Inflammatory macrophage treated with lipopolysaccharide for 4 hours (primary cell): ENCODE data around the gene SMYD3.

Experiments used
- DNase-seq: peaks from one replicate; pipeline ENCODE4 v3.0.0-alpha.2; 2020

SMYD3 gene

DNA sequence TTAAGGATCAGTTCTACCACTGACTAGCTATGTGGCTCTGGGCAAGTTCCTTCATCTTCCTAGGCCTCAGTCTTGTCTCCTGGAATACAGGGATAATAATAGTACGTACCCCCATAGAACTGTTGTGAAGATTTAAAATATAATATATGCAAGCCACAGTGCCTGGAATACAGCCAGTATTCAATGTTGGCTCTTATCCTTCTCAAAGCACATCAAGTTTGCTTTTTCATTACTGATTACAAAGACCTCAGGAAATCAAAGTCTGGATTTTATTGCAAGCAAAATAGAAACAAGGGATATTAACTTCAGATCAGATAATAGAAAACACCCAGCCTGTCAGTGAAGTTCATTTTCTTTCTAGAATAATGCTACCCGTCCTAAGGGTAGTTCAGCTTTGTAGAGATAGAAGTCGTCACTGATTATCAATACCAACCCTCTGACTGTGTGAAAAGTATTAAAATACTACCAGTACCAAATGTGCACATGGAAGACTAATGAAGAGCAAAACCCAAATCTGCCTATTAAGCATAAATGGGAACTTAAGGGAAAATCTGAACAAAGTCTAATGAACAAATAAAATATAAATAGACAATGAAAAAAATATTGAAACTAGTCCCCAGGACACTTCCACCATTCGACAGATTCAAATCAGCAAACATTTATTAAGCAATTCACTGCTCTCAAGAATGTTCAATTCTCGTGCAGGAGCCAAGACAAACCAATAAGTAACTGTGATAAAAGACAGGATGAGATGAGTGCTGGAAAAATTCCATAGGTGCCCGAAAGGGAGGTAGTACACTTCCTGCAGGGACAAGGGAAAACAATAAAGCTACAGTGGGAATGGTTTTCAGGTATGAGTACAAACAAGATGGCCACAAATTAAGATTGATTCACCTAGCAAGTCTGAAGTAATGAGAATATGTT lies 206.2 kb downstream of the SMYD3 start:
- no peak for DNase-seq

DNA sequence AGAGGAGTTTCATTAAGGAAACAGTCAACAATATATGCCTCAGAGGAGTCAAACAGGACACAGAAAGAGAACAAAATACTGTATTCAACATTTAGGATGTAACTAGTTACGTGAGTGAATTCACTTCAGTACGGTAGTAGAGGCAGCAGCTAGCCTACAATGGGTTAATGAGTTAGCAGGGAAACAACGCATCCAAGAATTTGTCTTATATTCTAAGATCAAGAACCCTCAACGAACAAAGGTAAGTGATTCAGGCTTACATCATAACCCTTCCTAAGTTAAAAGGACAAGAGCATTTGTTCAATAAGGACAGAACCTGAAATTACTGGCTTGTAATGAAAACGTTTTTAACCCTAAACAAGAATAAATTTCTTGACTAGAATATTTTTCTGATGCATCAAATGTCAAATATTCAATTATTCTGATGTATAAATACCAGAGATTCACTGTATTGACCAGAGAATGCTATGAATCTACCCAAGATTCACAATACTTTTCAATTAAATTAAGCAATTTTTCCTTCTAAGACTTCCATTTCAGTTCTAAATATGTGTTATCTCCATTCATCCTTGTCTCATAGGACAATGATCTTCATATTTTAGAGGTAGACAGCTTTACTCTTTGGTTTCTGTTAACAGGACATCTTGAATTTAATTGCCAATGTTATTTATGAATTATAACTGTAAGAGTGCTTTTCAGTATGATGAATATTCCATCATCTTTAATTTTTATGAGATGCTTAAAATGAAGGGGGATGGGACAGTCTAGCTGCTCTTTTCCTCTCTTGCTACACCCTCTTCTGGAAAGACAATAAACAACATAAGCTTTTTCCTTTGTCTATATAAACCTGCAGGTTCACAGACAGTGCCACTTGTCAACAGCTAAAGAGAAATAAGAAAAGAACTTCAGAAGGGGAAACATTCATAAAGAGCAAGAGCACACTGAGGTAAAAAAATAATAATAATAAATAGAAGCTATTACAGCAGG lies 209.5 kb downstream of the SMYD3 start:
- DNase-seq, result no peak

DNA sequence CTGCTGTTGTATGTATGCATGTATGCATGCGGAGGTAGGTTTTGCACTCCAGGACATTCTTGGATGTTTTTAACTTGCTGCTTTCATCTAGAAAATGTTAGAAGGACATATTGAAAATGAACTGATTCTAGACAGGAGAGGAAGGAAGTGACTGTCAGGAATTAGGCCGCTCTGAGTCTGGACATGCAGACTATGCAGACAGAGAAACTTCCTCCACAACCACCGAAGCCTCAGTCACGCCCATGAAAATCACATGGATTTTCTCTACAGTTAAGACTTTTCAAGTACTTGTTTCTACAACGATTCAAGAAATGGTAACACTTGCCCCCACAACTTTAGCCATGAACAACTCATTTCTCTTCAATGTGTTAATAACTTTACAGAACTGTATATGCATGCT lies 211.1 kb downstream of the SMYD3 start:
- DNase-seq, result peak; percentile 20

DNA sequence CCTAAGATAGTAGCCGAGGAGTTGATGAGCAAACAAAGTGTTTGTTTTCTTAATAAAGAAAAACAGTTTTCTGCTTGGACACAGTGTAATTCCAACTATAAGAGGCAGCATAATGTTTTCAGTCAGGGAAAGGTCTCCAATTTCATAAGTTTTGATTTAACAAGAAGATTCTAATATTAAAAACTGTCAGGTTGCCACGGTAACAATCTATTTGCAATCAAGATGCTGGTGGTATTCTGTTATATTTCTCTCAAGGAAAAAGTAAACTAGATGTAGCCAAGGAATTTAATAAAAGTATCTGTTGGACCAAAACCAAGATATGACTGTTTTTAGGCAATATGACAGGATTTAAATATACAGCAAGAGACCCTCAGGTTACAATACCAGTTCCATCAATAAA lies 211.7 kb downstream of the SMYD3 start:
- DNase-seq, result no peak

DNA sequence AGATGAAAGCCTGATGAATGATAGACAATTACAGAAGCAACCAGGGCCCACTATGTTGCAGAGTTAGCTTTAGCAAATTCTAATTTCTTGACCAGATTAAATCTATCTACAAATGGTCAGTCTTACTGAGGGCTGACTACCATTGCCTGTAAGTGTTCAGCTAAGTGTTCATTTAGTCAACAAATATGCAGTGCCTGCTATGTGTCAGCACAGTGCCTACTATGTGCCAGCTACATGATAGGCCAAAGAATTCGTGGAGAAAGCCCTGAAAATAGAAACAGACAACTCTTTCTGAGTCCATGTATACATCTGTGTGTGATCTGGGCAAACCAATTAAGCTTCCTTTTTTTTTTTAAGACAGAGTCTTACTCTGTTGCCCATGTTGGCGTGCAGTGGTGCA lies 212.8 kb downstream of the SMYD3 start:
- DNase-seq, result no peak

DNA sequence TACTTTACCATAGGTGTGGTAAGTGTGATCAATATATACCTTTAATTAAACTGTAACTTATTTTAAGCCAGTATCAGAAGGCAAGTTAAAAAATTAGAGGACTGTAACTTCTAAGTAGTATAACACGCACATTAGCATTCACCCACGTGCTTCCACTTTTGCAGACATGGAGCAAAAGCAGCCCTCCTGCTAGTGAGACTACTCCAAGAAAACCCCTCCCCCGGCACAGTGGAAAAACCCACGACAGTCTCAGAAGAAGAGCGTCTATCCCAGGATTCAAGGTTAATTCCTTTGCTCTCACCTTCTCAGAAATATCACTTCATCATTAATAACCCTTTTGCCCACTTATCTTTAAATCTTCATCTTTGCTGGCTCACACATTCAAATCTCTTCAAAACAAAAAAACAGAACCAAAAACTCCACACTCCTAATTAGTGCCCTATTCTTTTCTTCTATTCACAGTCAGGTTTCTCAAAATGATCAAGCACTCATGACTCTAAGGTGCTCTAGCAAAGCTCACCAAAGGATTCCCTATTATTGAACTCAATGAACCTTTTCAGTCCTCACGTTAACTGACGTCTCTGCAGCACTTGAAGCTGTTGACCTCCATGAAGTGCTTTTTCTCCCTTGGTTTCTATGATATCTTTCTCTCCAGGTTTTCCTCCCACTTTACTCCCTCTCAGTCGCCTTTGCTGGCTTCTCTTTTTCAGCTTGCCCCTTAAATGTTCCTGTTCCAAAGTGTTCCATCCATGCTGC lies 213.5 kb downstream of the SMYD3 start:
- DNase-seq, result no peak

DNA sequence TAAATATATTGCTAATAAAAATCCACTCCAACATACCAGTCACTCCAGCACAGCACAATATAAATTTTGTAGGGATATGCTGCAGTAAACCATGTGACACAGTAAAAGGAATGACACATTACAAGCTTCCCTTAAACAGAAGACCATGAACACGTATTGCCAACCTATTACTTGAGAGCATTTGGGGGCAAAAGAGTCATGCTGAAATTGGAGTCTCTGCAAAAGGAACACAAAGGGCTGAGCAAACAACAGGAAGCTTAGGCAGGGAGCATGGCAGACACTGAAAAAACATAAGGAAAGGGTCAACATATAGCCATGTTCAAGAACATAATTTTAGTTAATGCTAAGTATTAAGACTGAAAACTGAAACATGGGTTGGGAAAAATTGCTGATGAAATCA lies 214.5 kb downstream of the SMYD3 start:
- DNase-seq, result no peak

DNA sequence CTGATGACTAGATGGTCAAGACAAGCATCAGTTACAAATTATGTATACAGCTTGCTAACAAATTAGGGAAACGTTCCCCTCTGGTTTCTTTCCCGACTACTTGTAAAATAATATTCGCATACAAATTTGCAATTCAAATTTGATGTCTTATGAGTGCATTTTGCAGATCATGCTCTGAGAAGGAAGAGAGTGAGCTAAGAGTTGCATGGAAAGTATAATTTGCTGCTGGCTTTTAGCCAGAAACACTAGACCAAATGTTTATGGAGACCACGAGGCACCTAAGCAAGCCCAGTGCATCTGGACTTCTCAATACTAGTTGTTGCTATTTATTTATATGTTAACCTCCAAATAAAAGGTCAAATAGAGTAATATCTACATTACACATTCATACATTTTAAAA lies 216.0 kb downstream of the SMYD3 start:
- no peak for DNase-seq

DNA sequence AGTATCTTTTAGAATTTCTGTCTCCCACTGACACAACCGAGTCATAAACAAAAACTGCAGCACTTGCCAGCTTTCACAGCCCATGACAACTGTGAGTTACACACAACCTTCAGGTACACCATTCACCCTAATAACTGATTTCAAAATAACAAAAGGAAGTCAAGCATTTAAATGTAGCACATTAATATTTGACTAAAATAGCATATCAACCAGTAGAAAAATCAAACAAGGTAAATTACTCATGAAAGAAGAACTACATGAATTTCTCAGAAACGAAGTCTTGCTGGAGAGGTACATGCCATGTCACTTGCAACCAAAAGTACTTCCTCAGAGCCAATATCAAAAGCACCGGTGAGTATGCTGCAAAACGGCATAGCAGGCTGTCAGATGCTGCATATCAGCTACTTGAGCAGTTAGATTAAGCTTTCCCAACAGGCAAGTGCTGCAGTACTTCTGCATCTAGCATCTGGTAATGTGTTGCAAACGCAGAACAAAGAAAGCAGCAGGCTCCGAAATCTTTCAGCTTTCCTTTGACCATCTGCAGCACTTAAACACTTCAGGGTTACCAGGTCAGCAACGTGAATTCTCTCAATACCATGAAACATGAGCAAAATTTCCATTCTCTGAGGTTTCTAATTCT lies 223.2 kb downstream of the SMYD3 start:
- no peak for DNase-seq

DNA sequence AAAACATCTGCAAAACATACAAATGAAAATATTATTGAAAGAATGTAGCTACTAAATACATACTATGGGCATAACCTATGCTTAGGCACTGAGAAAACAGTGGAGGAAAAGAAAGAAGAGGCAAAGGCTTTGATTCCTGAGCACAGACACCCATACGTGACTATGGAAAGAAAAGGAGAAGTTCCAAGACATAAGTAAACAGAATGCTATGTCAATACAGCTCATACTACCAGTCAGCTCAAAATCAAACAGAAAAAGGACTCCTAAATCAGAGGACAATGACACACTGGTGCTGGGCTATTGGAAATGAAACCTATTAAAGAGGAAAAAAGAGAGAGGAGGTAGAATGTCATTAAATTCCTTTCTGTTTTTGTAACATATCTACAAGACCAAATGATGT lies 225.4 kb downstream of the SMYD3 start:
- no peak for DNase-seq

DNA sequence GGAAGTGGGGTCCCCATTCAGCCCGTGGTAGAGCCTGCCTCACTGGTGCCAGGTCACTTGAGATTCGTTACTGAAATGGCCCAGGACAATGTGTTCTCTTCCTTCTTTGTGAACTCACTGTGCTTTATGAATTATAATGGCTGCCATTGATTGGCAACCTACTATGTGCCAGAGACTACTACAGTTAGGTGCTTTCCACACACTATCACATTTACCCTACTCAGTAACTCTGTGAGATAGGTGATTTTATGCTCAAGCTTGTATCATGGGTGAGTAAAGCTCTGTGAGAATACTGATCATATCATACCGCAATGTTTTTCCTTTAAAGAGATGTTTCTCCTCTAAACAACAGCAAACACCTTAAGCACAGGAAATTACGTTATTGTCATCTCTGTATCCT lies 225.9 kb downstream of the SMYD3 start:
- DNase-seq, result no peak

DNA sequence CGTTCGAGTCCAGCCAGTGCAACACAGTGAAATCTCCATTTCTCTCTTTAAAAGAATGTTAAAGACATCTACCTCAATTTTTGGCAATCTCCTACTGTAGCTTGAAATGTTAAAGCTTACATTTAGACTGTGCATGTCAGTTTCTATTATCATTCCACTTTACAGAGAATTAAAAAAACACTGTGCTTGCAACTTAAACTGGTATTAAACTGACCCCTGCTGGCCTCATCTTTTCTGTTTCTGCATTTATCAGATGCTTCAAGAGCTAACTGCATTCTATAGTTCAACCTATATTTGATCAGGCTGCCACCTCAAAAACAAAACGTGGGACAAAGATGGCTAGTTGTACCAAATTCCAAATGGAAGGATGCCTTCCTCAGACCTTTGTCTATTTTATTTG lies 226.5 kb downstream of the SMYD3 start:
- DNase-seq, result peak; percentile 10

DNA sequence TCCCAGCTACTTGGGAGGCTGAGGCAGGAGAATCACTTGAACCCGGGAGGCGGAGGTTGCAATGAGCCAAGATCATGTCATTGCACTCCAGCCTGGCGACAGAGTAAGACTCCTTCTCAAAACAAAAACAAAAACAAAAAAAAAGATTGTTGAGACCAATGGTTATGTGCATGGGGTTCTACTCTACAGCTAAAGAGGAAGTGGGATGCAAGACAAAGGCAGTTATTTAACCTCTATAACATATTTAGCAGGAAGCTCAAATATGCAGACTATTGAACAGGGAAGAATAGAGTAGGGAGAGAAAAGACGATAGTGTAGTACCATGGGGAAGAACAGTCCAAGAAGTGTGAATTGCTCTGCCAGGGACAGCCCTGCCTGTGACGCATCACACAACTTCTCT lies 227.7 kb downstream of the SMYD3 start:
- peak; percentile 12 for DNase-seq

DNA sequence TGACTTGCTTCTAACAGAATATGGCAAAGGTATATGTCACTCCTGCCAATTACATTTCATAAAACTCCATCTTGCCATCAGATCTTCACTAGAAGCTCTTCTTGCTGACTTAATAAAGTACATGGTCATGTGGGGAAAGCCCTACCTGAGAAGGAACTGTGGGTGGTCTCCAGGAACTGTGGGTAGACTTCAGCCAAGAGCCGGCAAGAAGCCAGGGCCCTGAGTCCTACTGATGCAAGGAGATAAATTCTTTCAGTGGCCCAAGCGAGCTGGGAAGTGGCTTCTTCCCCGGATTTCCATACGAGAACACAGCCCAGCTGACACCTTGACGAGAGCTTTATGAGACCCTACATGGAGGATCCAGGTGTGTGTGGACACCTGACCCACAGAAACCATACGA lies 228.7 kb downstream of the SMYD3 start:
- DNase-seq, result no peak

DNA sequence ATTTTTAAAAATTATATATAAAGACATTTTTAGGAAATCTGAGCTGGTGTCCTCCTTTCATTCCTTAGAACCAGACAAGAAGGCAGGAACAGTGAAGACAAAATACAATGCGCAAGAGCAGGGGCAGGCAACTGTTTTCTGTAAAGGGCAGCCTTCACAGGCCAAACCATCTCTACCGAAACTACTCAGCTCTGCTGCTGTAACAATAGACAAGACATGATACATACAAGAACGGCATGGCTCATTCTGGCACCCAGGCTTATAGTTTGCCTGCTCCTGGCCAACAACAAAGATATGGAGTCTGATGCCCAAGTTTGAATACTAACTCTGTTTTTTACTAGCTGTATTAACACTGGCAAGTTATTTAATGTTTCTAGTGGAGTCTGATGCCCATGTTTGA lies 232.0 kb downstream of the SMYD3 start:
- DNase-seq, result no peak

DNA sequence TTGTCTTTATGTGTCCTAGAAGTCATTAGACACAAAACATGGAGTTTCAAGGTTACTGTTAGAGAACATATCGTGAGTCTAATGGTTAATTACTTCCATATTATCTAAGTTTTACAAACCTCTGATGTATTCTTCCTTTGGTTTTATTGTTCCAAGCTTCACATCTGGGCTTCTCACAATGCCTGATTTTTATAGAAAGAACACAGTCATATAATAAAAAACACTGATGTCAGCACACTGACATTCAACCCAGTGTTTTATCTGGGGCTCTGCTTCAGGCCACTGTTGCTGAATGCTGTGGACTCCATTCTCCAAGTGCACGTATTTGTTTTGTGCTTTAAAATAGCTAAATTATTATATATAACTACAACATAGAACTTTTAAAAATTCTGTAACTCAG lies 232.9 kb downstream of the SMYD3 start:
- DNase-seq, result no peak

DNA sequence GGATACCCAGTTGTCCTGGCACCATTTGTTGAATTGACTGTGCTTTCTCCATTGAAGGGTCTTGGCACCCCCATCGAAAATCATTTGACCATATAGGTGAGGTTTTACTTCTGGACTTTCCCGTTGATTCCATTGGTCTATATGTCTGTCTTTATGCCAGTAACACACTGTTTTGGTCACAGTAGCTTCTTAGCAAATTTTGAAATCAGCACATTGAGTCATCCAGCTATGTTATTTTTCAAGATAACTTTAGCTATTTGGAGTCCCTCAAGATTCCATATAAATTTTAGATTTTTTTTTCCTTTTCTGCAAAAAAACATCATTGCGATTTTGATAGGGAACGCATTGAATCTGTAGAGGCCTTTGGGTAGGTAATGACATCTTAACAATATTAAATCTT lies 235.6 kb downstream of the SMYD3 start:
- no peak for DNase-seq

DNA sequence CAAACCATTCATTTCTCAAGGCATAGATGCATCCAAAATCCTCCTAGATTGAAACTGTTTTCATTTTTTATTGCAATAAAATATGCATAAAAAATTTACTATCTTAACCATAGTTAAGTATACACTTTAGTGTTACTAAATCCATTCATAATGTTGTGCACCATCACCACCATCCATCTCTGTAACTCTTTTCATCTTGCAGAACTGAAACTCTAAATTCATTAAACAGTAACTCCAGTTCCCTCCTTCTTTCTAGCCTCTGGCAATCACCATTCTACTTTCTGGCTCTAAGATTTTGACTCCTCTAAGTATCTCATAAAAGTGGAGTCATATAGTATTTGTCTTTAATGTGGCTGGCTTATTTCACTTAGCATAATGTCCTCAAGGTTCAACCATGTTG lies 236.8 kb downstream of the SMYD3 start:
- DNase-seq, result no peak

DNA sequence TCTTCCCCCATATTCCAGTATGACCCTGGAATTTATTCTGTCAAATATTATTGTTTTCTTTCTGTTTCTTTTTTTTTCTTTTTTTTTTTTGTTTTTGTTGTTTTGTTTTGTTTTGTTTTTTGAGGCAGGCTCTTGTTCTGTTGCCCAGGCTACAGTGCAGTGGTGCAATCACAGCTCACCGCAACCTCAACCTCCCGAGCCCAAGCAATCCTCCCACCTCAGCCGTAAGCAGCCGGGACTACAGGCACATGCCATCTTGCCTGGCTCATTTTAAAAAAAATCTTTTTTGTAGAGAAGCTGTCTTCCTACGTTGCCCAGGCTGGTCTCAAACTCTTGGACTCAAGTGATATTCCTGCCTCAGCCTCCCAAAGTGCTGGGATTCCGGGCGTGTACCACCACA lies 237.6 kb downstream of the SMYD3 start:
- no peak for DNase-seq

DNA sequence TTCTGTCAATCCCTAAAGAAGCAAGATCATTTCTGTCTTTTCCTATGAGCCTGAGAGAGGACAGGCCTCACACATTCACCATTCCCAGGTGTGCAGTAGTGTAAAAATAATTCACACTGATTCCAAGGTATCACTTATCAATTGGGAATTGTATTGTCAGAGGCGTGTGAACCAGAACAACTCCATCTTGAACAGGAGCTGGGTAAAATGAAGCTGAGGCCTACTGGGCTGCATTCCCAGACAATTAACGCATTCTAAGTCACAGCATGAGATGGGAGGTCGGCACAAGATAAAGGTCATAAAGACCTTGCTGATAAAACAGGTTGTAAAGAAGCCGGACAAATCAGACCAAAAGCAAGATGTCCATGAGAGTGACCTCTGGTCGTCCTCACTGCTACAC lies 239.2 kb downstream of the SMYD3 start:
- DNase-seq, result no peak

DNA sequence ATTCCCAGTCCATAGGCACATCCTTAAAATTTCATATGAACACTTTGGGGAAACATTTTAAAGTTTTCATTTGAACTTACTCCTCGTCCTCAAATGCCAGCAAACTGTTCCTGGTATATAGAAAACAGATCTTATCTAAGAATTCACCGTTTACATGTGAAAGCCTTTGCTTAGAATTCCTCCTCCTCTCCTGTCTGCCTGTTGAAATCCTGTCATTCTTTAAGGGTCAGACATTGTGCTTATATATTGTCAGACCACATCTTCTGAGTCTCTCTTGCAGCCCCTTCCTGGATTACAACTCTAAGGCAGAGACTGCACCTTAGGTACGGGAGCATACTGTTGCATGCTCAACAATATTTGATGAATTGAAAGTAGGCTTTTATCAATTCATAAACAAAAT lies 239.7 kb downstream of the SMYD3 start:
- no peak for DNase-seq

DNA sequence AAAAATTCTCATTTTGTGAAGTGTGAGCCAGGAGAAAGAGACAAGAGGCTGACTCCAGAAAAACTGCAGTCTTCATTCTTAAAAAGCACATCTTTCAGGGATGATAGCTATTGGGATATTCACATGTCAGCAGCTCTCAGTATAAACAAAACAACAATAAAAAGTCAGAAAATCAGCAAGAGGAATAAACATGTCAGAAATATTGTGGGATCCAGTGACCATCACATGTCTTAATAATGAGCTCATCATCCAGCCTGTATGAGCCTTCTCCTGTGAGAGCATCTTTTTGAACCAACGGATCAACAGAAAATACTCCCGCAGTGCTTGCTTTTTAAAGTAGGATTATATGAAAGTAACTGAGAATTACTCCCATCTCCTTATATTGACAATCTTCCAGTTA lies 241.6 kb downstream of the SMYD3 start:
- DNase-seq, result no peak

DNA sequence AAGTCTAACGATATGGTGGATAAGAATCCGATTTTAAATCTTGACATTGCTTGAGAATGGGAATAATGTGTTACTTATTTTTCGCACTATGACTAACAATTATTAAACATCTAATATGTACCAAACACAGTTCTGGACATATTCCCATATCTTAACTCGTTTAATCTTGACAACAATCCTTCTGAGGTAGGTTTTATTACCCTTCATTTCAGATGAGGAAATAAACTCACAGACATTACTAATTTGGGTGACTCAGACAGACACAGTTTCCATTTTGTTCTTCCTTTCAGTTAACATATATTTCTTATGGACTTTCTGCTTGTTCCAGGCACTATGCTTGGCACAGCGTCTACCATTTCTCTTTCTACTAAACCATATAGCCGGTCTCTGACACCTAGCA lies 244.8 kb downstream of the SMYD3 start:
- no peak for DNase-seq
